ENCODE results near the gene CYS1.
A peak's percentile ranks its signal among the peaks of the same experiment; 100 is the strongest.

The CYS1 gene

DNA sequence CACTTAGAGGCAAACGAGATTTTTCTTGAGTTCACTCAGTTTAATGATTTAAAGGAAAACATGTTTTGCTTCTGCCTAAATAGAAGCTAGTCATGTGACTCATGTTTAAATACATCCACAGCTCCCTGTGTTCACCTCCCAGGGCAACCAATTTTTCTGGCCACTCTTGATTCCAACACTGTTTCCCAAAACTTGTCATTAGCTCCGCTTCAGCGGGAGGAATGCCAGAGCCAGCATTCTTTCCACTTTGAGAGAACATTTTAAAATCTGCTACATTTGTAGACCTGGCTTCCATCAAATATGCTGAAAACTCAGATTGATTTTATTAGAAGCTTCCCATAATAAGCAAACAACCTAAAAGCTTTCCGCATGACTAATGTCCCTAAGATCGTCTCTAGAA, 2.8 kb upstream of the CYS1 start:
- no peaks in the 10 kb centered on the region for H3K79me2 ChIP-seq (ENCODE audit: insufficient read depth, low read length)
- peaks cover 4% of the 10 kb centered on the region for H3K27me3 ChIP-seq (ENCODE audit: insufficient read depth, low read length, poor library complexity)
- H3K27ac ChIP-seq (ENCODE audit: low read length), result no peak overlapping the region
- H3K9ac ChIP-seq (ENCODE audit: low read depth, low read length), result no peak overlapping the region
- H2AFZ ChIP-seq (ENCODE audit: low read depth, low read length), result no peak overlapping the region
- H4K20me1 ChIP-seq (ENCODE audit: insufficient read depth, low read length), result no peaks in the 10 kb centered on the region
- H3K9me3 ChIP-seq (ENCODE audit: insufficient read depth, low read length, severe bottlenecking), result no peaks in the 10 kb centered on the region
- ATAC-seq (ENCODE audit: insufficient read depth, low read depth) (no peak), DNase-seq (no peak)
- H3K36me3 ChIP-seq (ENCODE audit: insufficient read depth, low read length), result no peaks in the 10 kb centered on the region
- H3K4me3 ChIP-seq (ENCODE audit: low read depth in 1 of 2, low read length in 2 of 2), result no peak overlapping the region
- H3K4me1 ChIP-seq (ENCODE audit: insufficient read depth, low read length), result peaks cover 11% of the 10 kb centered on the region
- no peak overlapping the region for H3K4me2 ChIP-seq (ENCODE audit: insufficient read depth, low read length)
- TF ChIP-seq, protein P1, sequence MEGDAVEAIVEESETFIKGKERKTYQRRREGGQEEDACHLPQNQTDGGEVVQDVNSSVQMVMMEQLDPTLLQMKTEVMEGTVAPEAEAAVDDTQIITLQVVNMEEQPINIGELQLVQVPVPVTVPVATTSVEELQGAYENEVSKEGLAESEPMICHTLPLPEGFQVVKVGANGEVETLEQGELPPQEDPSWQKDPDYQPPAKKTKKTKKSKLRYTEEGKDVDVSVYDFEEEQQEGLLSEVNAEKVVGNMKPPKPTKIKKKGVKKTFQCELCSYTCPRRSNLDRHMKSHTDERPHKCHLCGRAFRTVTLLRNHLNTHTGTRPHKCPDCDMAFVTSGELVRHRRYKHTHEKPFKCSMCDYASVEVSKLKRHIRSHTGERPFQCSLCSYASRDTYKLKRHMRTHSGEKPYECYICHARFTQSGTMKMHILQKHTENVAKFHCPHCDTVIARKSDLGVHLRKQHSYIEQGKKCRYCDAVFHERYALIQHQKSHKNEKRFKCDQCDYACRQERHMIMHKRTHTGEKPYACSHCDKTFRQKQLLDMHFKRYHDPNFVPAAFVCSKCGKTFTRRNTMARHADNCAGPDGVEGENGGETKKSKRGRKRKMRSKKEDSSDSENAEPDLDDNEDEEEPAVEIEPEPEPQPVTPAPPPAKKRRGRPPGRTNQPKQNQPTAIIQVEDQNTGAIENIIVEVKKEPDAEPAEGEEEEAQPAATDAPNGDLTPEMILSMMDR (IDR thresholded peaks at IDR 0.05; ENCODE audit: borderline replicate concordance, extremely low read depth, low read length, poor library complexity, severe bottlenecking), result no peak
- no peak for TF ChIP-seq EZH2 (IDR thresholded peaks at IDR 0.05; ENCODE audit: borderline replicate concordance, low read depth, low read length, severe bottlenecking)

DNA sequence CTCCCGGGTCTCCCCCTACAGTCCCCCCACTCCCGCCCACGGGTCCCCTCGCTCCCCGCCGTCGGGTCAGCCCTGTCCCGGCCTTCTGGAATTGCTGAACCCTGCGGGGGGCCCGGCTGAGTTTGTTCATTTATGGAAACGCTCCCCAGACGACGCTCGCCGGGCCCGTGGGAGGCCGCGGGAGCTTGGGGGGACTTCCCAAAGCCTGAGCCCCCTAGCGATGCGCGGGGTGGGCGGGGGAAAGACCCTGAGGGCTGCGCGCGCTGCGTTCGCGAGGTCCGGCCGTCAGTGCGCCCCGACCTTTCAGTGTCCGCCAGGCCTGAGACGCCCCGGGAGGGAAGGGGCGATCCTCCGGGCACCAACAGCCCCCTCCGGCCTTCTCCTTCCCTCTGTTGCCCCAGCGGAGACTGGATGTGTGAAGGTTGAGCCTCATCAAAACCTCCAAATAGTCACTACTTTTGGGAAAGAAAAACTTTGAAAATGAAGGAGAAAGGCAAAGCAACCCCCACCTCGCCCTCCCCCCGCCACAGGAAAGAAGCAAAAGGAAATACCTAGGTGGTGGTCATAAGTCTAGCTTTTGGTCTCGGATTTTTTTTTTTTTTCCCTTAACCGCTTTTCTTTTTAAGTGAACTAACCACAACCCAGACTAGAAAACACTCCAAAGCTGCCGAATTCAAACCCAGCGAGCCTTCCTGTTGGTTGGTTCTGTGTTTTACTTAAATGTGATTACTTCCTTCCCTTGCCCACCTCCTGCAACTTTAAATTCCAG, 509 bp upstream of the CYS1 start:
- Histone ChIP-seq H3K9ac (ENCODE audit: low read depth, low read length) (no peak overlapping the region), H3K27ac (ENCODE audit: low read length) (no peak overlapping the region), H3K4me2 (ENCODE audit: insufficient read depth, low read length) (peak overlapping the region; percentile 57), H3K4me3 (ENCODE audit: low read depth in 1 of 2, low read length in 2 of 2) (peak overlapping the region in 1 of 2 experiments; percentile 27; a peak in 1 of 4 replicates), H3K36me3 (ENCODE audit: insufficient read depth, low read length) (no peaks in the 10 kb centered on the region), H4K20me1 (ENCODE audit: insufficient read depth, low read length) (no peaks in the 10 kb centered on the region), H3K79me2 (ENCODE audit: insufficient read depth, low read length) (no peaks in the 10 kb centered on the region), H2AFZ (ENCODE audit: low read depth, low read length) (no peak overlapping the region), H3K4me1 (ENCODE audit: insufficient read depth, low read length) (peaks cover 11% of the 10 kb centered on the region), H3K27me3 (ENCODE audit: insufficient read depth, low read length, poor library complexity) (peaks cover 13% of the 10 kb centered on the region), H3K9me3 (ENCODE audit: insufficient read depth, low read length, severe bottlenecking) (no peaks in the 10 kb centered on the region)
- peak; percentile 55 for DNase-seq
- ATAC-seq (ENCODE audit: insufficient read depth, low read depth), result peak; percentile 86
- TF ChIP-seq EZH2 (IDR thresholded peaks at IDR 0.05; ENCODE audit: borderline replicate concordance, low read depth, low read length, severe bottlenecking), result no peak
- TF ChIP-seq, protein P1 (IDR thresholded peaks at IDR 0.05; ENCODE audit: borderline replicate concordance, extremely low read depth, low read length, poor library complexity, severe bottlenecking), result no peak

GRCh38 chr2:10079266-10079869, 843 bp downstream of the CYS1 start:
- H3K9me3 ChIP-seq (ENCODE audit: insufficient read depth, low read length, severe bottlenecking), result no peaks in the 10 kb centered on the region
- H3K27ac ChIP-seq (ENCODE audit: low read length), result no peak overlapping the region
- no peak overlapping the region for H3K9ac ChIP-seq (ENCODE audit: low read depth, low read length)
- H3K79me2 ChIP-seq (ENCODE audit: insufficient read depth, low read length), result no peaks in the 10 kb centered on the region
- peaks cover 11% of the 10 kb centered on the region for H3K4me1 ChIP-seq (ENCODE audit: insufficient read depth, low read length)
- ATAC-seq (ENCODE audit: insufficient read depth, low read depth), result no peak
- no peaks in the 10 kb centered on the region for H3K36me3 ChIP-seq (ENCODE audit: insufficient read depth, low read length)
- no peak overlapping the region for H2AFZ ChIP-seq (ENCODE audit: low read depth, low read length)
- H3K4me3 ChIP-seq (ENCODE audit: low read depth in 1 of 2, low read length in 2 of 2), result no peak overlapping the region
- no peaks in the 10 kb centered on the region for H4K20me1 ChIP-seq (ENCODE audit: insufficient read depth, low read length)
- DNase-seq, result no peak
- TF ChIP-seq, protein P1 (IDR thresholded peaks at IDR 0.05; ENCODE audit: borderline replicate concordance, extremely low read depth, low read length, poor library complexity, severe bottlenecking), result no peak
- TF ChIP-seq EZH2 (IDR thresholded peaks at IDR 0.05; ENCODE audit: borderline replicate concordance, low read depth, low read length, severe bottlenecking), result no peak
- peaks cover 21% of the 10 kb centered on the region for H3K27me3 ChIP-seq (ENCODE audit: insufficient read depth, low read length, poor library complexity)
- no peak overlapping the region for H3K4me2 ChIP-seq (ENCODE audit: insufficient read depth, low read length)

Data from DND-41 (cell line).